HFFc6 (cell line): Measurements from ENCODE around the gene MYRIP. TPM values are rescaled to one million over a fixed set of nuclear protein-coding genes. Genes with fewer than 3 reads are reported as not detected.

Experiments used
- DNase-seq: peaks from one replicate; pipeline ENCODE4 v3.0.0-alpha.2; 2018
- H3K27ac Mint-ChIP-seq: 2 replicates; pipeline ENCODE4 v1.8.0; 2020; ENCODE audit warnings: mild to moderate bottlenecking, mixed read lengths
- H3K27me3 Mint-ChIP-seq: 2 replicates; pipeline ENCODE4 v1.8.0; 2021; ENCODE audit warnings: mild to moderate bottlenecking, moderate library complexity, mixed read lengths; ENCODE audit not compliant: insufficient read depth
- H3K36me3 Mint-ChIP-seq: 2 replicates; pipeline ENCODE4 v1.8.0; 2021; ENCODE audit warnings: low read depth, mixed read lengths
- H3K4me1 Mint-ChIP-seq: 2 replicates; pipeline ENCODE4 v1.8.0; 2020; ENCODE audit warnings: low read depth, mixed read lengths
- H3K4me3 Mint-ChIP-seq: 2 replicates; pipeline ENCODE4 v1.8.0; 2020; ENCODE audit warnings: mild to moderate bottlenecking, moderate library complexity, mixed read lengths
- H3K9me3 Mint-ChIP-seq: 2 replicates; pipeline ENCODE4 v1.8.0; 2020; ENCODE audit warnings: mild to moderate bottlenecking, mixed read lengths
- CTCF ChIP-seq: fragments of 200-600 bp; sonication (generic); IDR thresholded peaks from 2 replicates; pipeline ENCODE4 v1.5.0; 2021; ENCODE audit warnings: antibody characterized with exemption, mild to moderate bottlenecking
- total RNA-seq, 6 experiments: library from RNA; stranded (reverse); fragmentation: NEBNext Ultra II Directional; extraction: Animal tissue kit (Norgen Biotek cat#: 25700); gene quantifications; 2 replicates in 1 of 6; 3 replicates in 5 of 6; pipeline ENCODE4 v1.2.3, GENCODE V29; 2021

Gene MYRIP
- total RNA-seq, 6 experiments from 2014 or later = 0.07 to 0.28 (median 0.13) TPM; not detected in 1

- Mint-ChIP-seq H3K36me3 (no peaks in the 10 kb centered on the region), H3K9me3 (no peaks in the 10 kb centered on the region), H3K4me1 (no peaks in the 10 kb centered on the region), H3K4me3 (no peak overlapping the region), H3K27me3 (no peaks in the 10 kb centered on the region; the same call in 1 of the 2 replicates), H3K27ac (no peak overlapping the region)
- no peak for TF ChIP-seq CTCF
- DNase-seq = no peak
Observed at GRCh38 chr3:40291471-40291870, 482.1 kb downstream of the MYRIP start.

DNA sequence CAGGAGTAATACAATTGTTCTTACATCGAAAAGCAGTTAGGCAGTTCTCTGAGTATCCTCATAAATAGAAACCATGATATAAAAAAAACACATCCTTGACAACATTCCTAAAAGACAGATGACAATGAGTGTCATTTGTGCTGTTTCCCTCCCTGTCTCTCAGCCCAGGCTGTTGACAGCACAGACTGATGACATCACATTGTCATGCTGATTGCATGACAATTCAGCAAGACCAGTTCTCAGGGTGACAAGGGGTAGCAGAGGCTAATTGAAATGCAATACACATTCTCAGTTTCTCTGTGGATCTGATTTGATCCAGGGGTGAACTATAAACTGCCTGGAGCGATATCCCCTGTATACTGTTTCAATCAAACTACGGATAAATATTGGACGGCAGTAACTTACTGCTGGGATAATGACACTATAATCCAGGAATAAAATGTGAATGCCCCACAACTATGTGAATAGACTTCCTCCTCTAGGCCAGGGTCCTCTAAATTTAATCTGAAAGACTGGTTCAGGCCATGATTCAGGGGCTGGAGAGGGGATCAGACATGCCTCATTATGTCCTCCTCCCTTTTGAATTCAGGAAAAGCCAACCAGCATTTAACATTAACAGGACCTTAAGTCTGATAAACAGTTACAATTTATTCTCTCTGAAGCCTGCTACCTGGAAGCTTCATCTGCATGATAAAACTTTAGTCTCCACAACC, 483.4 kb downstream of the MYRIP start:
- H3K4me1 Mint-ChIP-seq = no peaks in the 10 kb centered on the region
- no peak for TF ChIP-seq CTCF
- H3K4me3 Mint-ChIP-seq = no peak overlapping the region
- DNase-seq = no peak
- no peaks in the 10 kb centered on the region; the same call in 1 of the 2 replicates for H3K27me3 Mint-ChIP-seq
- no peaks in the 10 kb centered on the region for H3K9me3 Mint-ChIP-seq
- no peaks in the 10 kb centered on the region for H3K36me3 Mint-ChIP-seq
- no peak overlapping the region for H3K27ac Mint-ChIP-seq

GRCh38 chr3:40294434-40294833, 485.0 kb downstream of the MYRIP start:
- Mint-ChIP-seq H3K4me3 (no peak overlapping the region), H3K36me3 (no peaks in the 10 kb centered on the region), H3K27me3 (no peaks in the 10 kb centered on the region; the same call in 1 of the 2 replicates), H3K4me1 (peaks cover 6% of the 10 kb centered on the region), H3K9me3 (no peaks in the 10 kb centered on the region), H3K27ac (no peak overlapping the region)
- DNase-seq = no peak
- no peak for TF ChIP-seq CTCF

- H3K36me3 Mint-ChIP-seq = no peaks in the 10 kb centered on the region
- H3K4me3 Mint-ChIP-seq = no peak overlapping the region
Observed at GRCh38 chr3:40298075-40298474, 488.7 kb downstream of the MYRIP start.

DNA sequence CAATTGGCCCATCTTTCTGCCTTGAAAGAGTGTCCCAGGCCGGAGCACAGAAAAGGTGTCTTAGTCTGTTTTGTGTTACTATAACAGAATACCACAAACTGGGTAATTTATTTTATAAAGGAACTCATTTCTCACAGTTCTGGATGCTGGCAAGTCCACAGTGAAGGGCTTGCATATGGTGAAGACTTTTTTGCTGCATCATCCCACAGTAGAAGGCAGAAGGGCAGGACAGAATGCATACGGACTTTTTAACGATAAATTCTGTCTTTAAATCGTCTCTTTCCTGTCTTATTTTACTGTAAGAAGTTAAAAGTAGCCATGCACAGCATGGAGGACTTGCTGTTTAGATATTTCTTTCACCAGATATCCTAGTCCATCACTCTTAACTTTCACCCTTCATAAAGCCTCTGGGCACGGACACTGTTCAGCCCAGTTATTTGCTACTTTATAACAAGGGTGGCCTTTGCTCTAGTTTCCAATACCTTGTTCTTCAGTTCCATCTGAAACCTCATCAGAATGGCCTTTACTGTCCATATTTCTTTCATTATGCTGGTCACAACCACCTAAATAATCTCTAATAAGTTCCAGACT, 489.8 kb downstream of the MYRIP start:
- no peaks in the 10 kb centered on the region for H3K9me3 Mint-ChIP-seq
- no peaks in the 10 kb centered on the region for H3K36me3 Mint-ChIP-seq
- peaks cover 34% of the 10 kb centered on the region for H3K4me1 Mint-ChIP-seq
- peak overlapping the region; percentile 33; the same call in 1 of the 2 replicates for H3K4me3 Mint-ChIP-seq
- H3K27me3 Mint-ChIP-seq = no peaks in the 10 kb centered on the region
- no peak for DNase-seq
- peak overlapping the region; percentile 94 for H3K27ac Mint-ChIP-seq
- no peak for TF ChIP-seq CTCF

More at GRCh38 chr3:40298075-40298474, 488.7 kb downstream of the MYRIP start:
- Mint-ChIP-seq H3K4me1 (peaks cover 34% of the 10 kb centered on the region), H3K27ac (no peak overlapping the region), H3K27me3 (no peaks in the 10 kb centered on the region), H3K9me3 (no peaks in the 10 kb centered on the region)
- no peak for TF ChIP-seq CTCF
- DNase-seq = no peak
